ENCODE results near the gene WDR11.

- TF ChIP-seq ATF4 (CRISPR knock-in tag; IDR thresholded peaks at IDR 0.05) (no peak), BMI1 (IDR thresholded peaks at IDR 0.05; ENCODE audit: low read length) (no peak), RAD21 (CRISPR knock-in tag; conservative IDR thresholded peaks at IDR 0.05 in 1 of 2, IDR thresholded peaks at IDR 0.05 in 1 of 2) (no peak), EP300 (IDR thresholded peaks at IDR 0.05; ENCODE audit: low read length) (no peak)
Observed at GRCh38 chr10:120832106-120832505, 19.1 kb upstream of the WDR11 start.

Data from K562 (cell line).